Heart left ventricle (tissue), 16 donors: ENCODE results near the gene OTUD1. TPM values are rescaled to one million over a fixed set of nuclear protein-coding genes. Genes with fewer than 3 reads are reported as not detected.

Experiments
- ATAC-seq, 4 donors: fragments of 200-7000 bp; cut with Tn5 transposase; one replicate each; pipeline ENCODE4 v1.9.1; 2020 to 2022; ENCODE audit warnings: moderate library complexity in 4 of 4, mild to moderate bottlenecking in 3 of 4, moderate number of reproducible peaks in 1 of 4
- DNase-seq, 5 donors: peaks; one replicate each; pipeline ENCODE4 v3.0.0-alpha.2; 2020
- H3K27ac ChIP-seq, 12 donors: fragments of 200-600 bp; sonication (generic) in 4 of 12; one replicate each; pipeline versions ENCODE4 v1.5.0 to v1.8.0; 2016 to 2022; ENCODE audit warnings: mild to moderate bottlenecking in 2 of 12
- H3K27me3 ChIP-seq, 9 donors: fragments of 200-600 bp; sonication (generic) in 2 of 9; one replicate each; pipeline versions ENCODE4 v1.5.1 to v1.8.0; 2016 to 2022; ENCODE audit warnings: mild to moderate bottlenecking in 3 of 9
- H3K36me3 ChIP-seq, 9 donors: fragments of 200-600 bp; sonication (generic) in 2 of 9; one replicate each; pipeline versions ENCODE4 v1.5.0 to v1.8.0; 2018 to 2022; ENCODE audit warnings: mild to moderate bottlenecking in 2 of 9
- H3K4me1 ChIP-seq, 12 donors: fragments of 200-600 bp; sonication (generic) in 4 of 12; one replicate each; pipeline versions ENCODE4 v1.5.0 to v1.8.0; 2016 to 2022; ENCODE audit warnings: mild to moderate bottlenecking in 3 of 12
- H3K4me3 ChIP-seq, 12 donors: fragments of 200-600 bp; sonication (generic) in 4 of 12; one replicate each; pipeline versions ENCODE4 v1.5.0 to v1.8.0; 2017 to 2022; ENCODE audit warnings: mild to moderate bottlenecking in 9 of 12, moderate library complexity in 4 of 12
- H3K9me3 ChIP-seq, 12 donors: fragments of 200-600 bp; sonication (generic) in 4 of 12; one replicate each; pipeline versions ENCODE4 v1.5.0 to v1.8.0; 2016 to 2022; ENCODE audit warnings: mild to moderate bottlenecking in 1 of 12
- CTCF ChIP-seq, 12 donors: fragments of 200-600 bp; sonication (generic) in 4 of 12; IDR thresholded peaks; one replicate each; pipeline versions ENCODE4 v1.5.0 to v1.8.0; 2018 to 2022; ENCODE audit warnings: antibody characterized with exemption in 12 of 12, mild to moderate bottlenecking in 5 of 12
- POLR2A ChIP-seq, 2 donors: fragments of 450-650 bp; IDR thresholded peaks; one replicate each; pipeline ENCODE4 v1.6.1; 2017; ENCODE audit warnings: antibody characterized with exemption in 2 of 2, mild to moderate bottlenecking in 2 of 2, moderate library complexity in 2 of 2
- WGBS, 4 donors: extraction: QIAGEN DNeasy Blood & Tissue Kit in 2 of 4; methylation state at CpG; one replicate each; pipeline versions ENCODE4 v1.1.5 to v1.1.7; 2013 to 2018; 5-methylcytosine and 5-hydroxymethylcytosine counted together
- intact Hi-C, 10 donors: fragments of 100-400 bp; cut with DNase I; formaldehyde crosslinking; loops; one replicate each; pipeline versions ENCODE4 v1.11.1 to v1.14.2; 2022
- polyA plus RNA-seq, 2 donors: library from polyadenylated mRNA; stranded (reverse); fragments of 200-250 nt; gene quantifications; one replicate each; pipeline ENCODE4 v1.2.3, GENCODE V29; 2013
- total RNA-seq, 9 donors: library from RNA; depleted of rRNA in 2 of 9; stranded (reverse); fragments of >200 nt in 2 of 9; fragmentation: NEBNext Ultra II Directional in 3 of 9; extraction: Animal tissue kit (Norgen Biotek cat#: 25700) in 3 of 9; gene quantifications; one replicate each; pipeline versions ENCODE4 v1.1.0 to v1.2.4, GENCODE V29; 2016 to 2023
- donor health status: ischemic (EF 13 %, LVEDD 7.1; RV severe dilation, severe dysfunction).
- donor health status: healthy with polysubstance abuse.
- donor health status: DM: no; HTN: yes; CAD: no.
- donor health status: DM: no; HTN: no; CAD: no.
- donor health status: ischemic (EF 25% LVEDD 6.9; RV normal size, moderate dysfunction).
- donor health status: ischemic (EF 25% LVEDD 5.7; RV mildly dilated, moderate dysfunction).
- donor health status: healthy.
- donor health status: DM: yes; HTN: yes; CAD: no.
- donor health status: ischemic (EF 35%, LVEDD 5.7; RV mildly dilated, moderate dysfunction).
- donor health status: nonischemic (EF 11% LVEDD 7.7; RV severe dilation, severe dysfunction).
- donor health status: DM: yes; HTN: yes; CAD: no.
- donor health status: PGD.
- donor health status: ischemic (EF 29% LVEDD 5.4; RV normal size, mild dysfunction).
- donor health status: nonischemic (EF 23%, LVEDD 6.1; RV moderate dilation, normal function).

Gene OTUD1
- total and polyA plus RNA-seq, 11 donors, result 8.7 to 60.9 (median 19.7) TPM

- Histone ChIP-seq H3K9me3 (no peaks in the 10 kb centered on the region), H3K27me3 (no peaks in the 10 kb centered on the region), H3K4me3 (no peak overlapping the region), H3K36me3 (no peaks in the 10 kb centered on the region), H3K27ac (peak overlapping the region in 2 of 12 donors; percentile 21 to 32), H3K4me1 (peaks cover 0 to 26% (median 6%) of the 10 kb centered on the region in 12 donors)
- ATAC-seq (peak in 1 of 4 donors; percentile 29), DNase-seq (no peak)
- intact Hi-C loops, result loop anchor here in 1 of 10 donors (5.0 kb wide), 1 partner anchor 34 kb away; no protein-coding TSS in a partner anchor
- TF ChIP-seq POLR2A (IDR thresholded peaks at IDR 0.05) (no peak), CTCF (IDR thresholded peaks at IDR 0.05) (no peak)
- WGBS, 4 donors, result 57 to 68% (median 62%) methylated on average over 5 of the region's 5 CpGs
These were observed 32.5 kb upstream of the OTUD1 start for GRCh38 chr10:23406409-23406808.

- Histone ChIP-seq H3K27me3 (no peaks in the 10 kb centered on the region), H3K4me3 (no peak overlapping the region), H3K4me1 (peaks cover 0 to 20% (median 4%) of the 10 kb centered on the region in 12 donors), H3K9me3 (no peaks in the 10 kb centered on the region), H3K36me3 (no peaks in the 10 kb centered on the region), H3K27ac (no peak overlapping the region)
- WGBS, 4 donors, result 65 to 72% (median 67%) methylated on average over 8 of the region's 8 CpGs
- ATAC-seq, result no peak
- TF ChIP-seq POLR2A (IDR thresholded peaks at IDR 0.05) (no peak), CTCF (IDR thresholded peaks at IDR 0.05) (no peak)
- no peak for DNase-seq
- intact Hi-C loops, result loop anchor here in 1 of 10 donors (5.0 kb wide), 1 partner anchor 36 kb away; no protein-coding TSS in a partner anchor
These were observed 30.4 kb upstream of the OTUD1 start for GRCh38 chr10:23408330-23408976.

- ATAC-seq (no peak), DNase-seq (no peak)
- WGBS, 4 donors, result 38 to 55% (median 51%) methylated on average over 2 of the region's 2 CpGs
- H3K27me3 ChIP-seq, result no peaks in the 10 kb centered on the region
- H3K27ac ChIP-seq, result peak overlapping the region in 1 of 12 donors; percentile 66
- H3K4me3 ChIP-seq, result no peak overlapping the region
- intact Hi-C loops, result no loop called here
- H3K36me3 ChIP-seq, result no peaks in the 10 kb centered on the region
- no peaks in the 10 kb centered on the region for H3K9me3 ChIP-seq
- TF ChIP-seq POLR2A (IDR thresholded peaks at IDR 0.05), result no peak
- peaks cover 0 to 14% (median 0%) of the 10 kb centered on the region in 12 donors for H3K4me1 ChIP-seq
These were observed 26.7 kb upstream of the OTUD1 start for GRCh38 chr10:23412223-23412622.

GRCh38 chr10:23413629-23414089 is 25.2 kb upstream of the OTUD1 start:
- intact Hi-C loops, result no loop called here
- ATAC-seq, result no peak
- no peaks in the 10 kb centered on the region for H3K9me3 ChIP-seq
- H3K36me3 ChIP-seq, result no peaks in the 10 kb centered on the region
- H3K27ac ChIP-seq, result peak overlapping the region in 1 of 12 donors; percentile 66
- TF ChIP-seq CTCF (IDR thresholded peaks at IDR 0.05), result no peak
- no peak for TF ChIP-seq POLR2A (IDR thresholded peaks at IDR 0.05)
- WGBS, 4 donors, result 80 to 88% (median 84%) methylated on average over 5 of the region's 5 CpGs
- H3K4me1 ChIP-seq, result peaks cover 0 to 14% (median 0%) of the 10 kb centered on the region in 12 donors
- no peak overlapping the region for H3K4me3 ChIP-seq
- no peak for DNase-seq
- H3K27me3 ChIP-seq, result no peaks in the 10 kb centered on the region
